Liver (tissue), 3 donors: ENCODE data around the gene FOXK1.

Experiments
- CTCF ChIP-seq: fragments of 150-350 bp; IDR thresholded peaks from 2 replicates; pipeline ENCODE4 v1.5.1; 2017; ENCODE audit warnings: improper control_type of control experiment, low read depth, low read length; ENCODE audit not compliant: missing input control
- MAX ChIP-seq: IDR thresholded peaks from 2 replicates; pipeline ENCODE4 v1.6.1; 2016; ENCODE audit warnings: antibody characterized with exemption
- REST ChIP-seq: IDR thresholded peaks from 2 replicates; pipeline ENCODE4 v1.6.1; 2016; ENCODE audit warnings: antibody characterized with exemption, mild to moderate bottlenecking
- RXRA ChIP-seq, 2 donors: IDR thresholded peaks; 2 replicates each; pipeline ENCODE4 v1.6.1; 2017 to 2018; ENCODE audit warnings: antibody characterized with exemption in 2 of 2, mild to moderate bottlenecking in 1 of 2
- SP1 ChIP-seq: IDR thresholded peaks from 2 replicates; pipeline ENCODE4 v1.6.1; 2018; ENCODE audit warnings: antibody characterized with exemption, mild to moderate bottlenecking
- TAF1 ChIP-seq: conservative IDR thresholded peaks from 2 replicates; pipeline ENCODE4 v1.6.1; 2016; ENCODE audit warnings: antibody characterized with exemption, mild to moderate bottlenecking
- YY1 ChIP-seq: IDR thresholded peaks from 2 replicates; pipeline ENCODE4 v1.6.1; 2016; ENCODE audit warnings: antibody characterized with exemption, mild to moderate bottlenecking
- donor health status: healthy.
- donor health status: healthy.

- no peak for TF ChIP-seq YY1
- no peak for TF ChIP-seq MAX
- no peak for TF ChIP-seq CTCF
- no peak for TF ChIP-seq TAF1
- no peak for TF ChIP-seq REST
- TF ChIP-seq SP1 = no peak
- TF ChIP-seq RXRA (IDR thresholded peaks at IDR 0.05) = no peak
Measured at GRCh38 chr7:4760952-4761351, 78.9 kb downstream of the FOXK1 start.
